ENCODE results near the gene SSRP1.
"Not testable (repeated sequence)": the region's sequence is repeated elsewhere in the genome, so short reads cannot be mapped to it uniquely, and the experiment has no call there.

SSRP1 gene

GRCh38 chr11:57361420-57361819, 25.7 kb upstream of the SSRP1 start:
- in situ Hi-C loops (cut with HindIII; ENCODE audit: low pct_ligation_motif_present, low pct_unique_long_range_greater_than_20kb, low sequenced_read_pairs); DNase-seq: not testable (repeated sequence)

DNA sequence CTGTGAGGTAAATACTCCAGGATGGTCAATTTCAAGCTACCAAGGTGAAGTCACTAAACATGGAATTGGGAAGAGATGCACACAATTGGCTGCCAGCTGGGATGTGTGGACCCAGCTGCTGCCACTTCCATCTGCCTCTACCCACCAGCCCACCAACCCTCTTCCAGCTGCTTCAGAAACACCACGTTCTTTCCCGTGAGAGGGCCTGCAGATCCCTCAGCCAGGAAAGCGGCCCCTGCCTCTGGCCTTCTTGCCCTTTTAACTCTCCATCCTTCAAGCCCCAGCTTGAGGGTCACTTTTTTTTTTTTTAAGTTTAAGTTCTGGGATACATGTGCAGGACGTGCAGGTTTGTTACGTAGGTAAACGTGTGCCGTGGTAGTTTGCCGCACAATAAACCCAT, 25.3 kb upstream of the SSRP1 start:
- in situ Hi-C loops (cut with HindIII; ENCODE audit: low pct_ligation_motif_present, low pct_unique_long_range_greater_than_20kb, low sequenced_read_pairs) = no loop called here
- no peak for DNase-seq

- DNase-seq = no peak
- in situ Hi-C loops (cut with HindIII; ENCODE audit: low pct_ligation_motif_present, low pct_unique_long_range_greater_than_20kb, low sequenced_read_pairs) = no loop called here
Measured at GRCh38 chr11:57359896-57360690, 24.4 kb upstream of the SSRP1 start.

DNA sequence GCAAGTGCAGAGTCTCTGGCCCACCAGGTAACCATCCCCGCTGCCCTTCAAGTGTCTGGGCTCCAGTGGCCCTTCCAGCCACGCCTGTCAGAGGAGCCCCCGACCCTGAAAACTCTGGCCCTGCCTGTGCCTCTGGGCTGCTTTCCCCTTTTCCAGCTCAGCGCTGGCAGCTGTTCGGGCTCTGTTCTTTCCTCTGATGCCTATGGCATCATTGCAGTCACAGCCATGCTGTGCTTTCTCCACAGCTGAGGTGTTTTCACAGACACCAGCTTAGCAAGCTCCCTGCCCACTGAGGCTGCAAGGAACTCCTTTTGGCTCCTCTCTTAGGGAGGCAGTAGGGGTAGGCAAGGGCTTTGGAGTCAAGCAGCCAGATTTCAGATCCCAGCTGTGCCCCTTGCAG, 23.7 kb upstream of the SSRP1 start:
- DNase-seq = no peak
- in situ Hi-C loops (cut with HindIII; ENCODE audit: low pct_ligation_motif_present, low pct_unique_long_range_greater_than_20kb, low sequenced_read_pairs) = no loop called here

DNA sequence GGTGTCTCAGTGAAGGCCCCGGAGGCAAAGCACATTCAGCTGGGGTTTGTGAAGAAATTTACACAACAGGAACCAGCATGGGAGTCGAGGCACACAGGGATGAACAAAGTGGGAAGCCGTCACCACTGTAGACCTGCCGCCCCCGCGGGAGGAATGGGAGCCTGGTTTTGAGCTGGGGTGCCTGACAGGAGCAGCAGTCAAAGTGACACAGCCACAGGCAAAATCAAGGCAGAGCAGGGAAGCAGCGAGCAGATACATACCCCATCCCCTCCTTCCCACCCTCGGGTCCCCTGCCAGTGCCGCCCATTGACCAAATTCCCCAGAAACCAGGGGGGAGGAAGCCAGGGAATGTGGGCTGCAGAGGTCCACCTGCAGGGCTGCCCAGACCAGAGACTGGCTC, 23.3 kb upstream of the SSRP1 start:
- in situ Hi-C loops (cut with HindIII; ENCODE audit: low pct_ligation_motif_present, low pct_unique_long_range_greater_than_20kb, low sequenced_read_pairs) = no loop called here
- no peak for DNase-seq

DNA sequence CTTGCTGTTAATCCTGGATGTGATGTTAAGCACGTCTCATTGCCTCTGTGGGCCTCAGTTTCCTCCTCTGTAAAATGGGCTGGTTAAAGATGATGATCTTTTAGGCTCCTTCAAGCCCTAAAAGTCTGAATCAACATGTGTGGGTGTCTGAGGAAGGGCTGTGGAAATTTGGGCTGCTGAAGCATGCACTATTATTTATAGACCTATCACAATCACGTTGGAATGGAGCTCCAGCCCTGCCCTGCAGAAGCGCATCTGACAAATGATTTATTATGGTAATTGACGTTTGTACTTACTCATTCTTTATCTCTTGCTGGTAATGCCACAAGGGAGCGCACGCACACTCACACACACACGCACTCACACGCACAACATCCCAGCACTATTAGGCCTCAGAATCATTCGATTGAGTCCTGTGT, 22.9 kb upstream of the SSRP1 start:
- in situ Hi-C loops (cut with HindIII; ENCODE audit: low pct_ligation_motif_present, low pct_unique_long_range_greater_than_20kb, low sequenced_read_pairs) = no loop called here
- DNase-seq = no peak

GRCh38 chr11:57357856-57358255, 22.2 kb upstream of the SSRP1 start:
- in situ Hi-C loops (cut with HindIII; ENCODE audit: low pct_ligation_motif_present, low pct_unique_long_range_greater_than_20kb, low sequenced_read_pairs) = no loop called here
- DNase-seq = no peak

- in situ Hi-C loops (cut with HindIII; ENCODE audit: low pct_ligation_motif_present, low pct_unique_long_range_greater_than_20kb, low sequenced_read_pairs) = no loop called here
- DNase-seq = no peak
Measured at GRCh38 chr11:57357310-57357709, 21.6 kb upstream of the SSRP1 start.

DNA sequence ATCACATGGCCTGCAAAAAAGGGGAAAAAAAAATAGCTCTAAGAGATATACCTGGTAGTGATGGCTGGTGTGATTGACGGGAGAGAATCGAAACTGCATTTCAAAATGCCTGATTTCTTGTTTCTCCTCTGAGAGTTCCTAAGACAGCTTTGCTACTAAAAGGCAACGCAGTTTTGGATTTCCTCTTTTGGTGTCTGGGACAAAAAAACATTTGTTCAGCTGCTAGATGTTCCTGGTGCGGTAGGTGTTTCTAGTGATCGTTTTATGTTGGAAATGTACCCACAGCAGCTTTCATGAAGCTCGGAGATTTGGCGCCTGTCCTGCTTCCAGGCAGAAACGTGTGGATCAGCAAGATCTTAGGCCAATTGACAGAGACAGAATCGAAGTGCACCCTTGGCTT, 20.6 kb upstream of the SSRP1 start:
- DNase-seq = no peak
- in situ Hi-C loops (cut with HindIII; ENCODE audit: low pct_ligation_motif_present, low pct_unique_long_range_greater_than_20kb, low sequenced_read_pairs) = no loop called here

GRCh38 chr11:57354699-57355098, 19.0 kb upstream of the SSRP1 start:
- in situ Hi-C loops (cut with HindIII; ENCODE audit: low pct_ligation_motif_present, low pct_unique_long_range_greater_than_20kb, low sequenced_read_pairs) = no loop called here
- no peak for DNase-seq

- DNase-seq = no peak
- in situ Hi-C loops (cut with HindIII; ENCODE audit: low pct_ligation_motif_present, low pct_unique_long_range_greater_than_20kb, low sequenced_read_pairs) = no loop called here
Measured at GRCh38 chr11:57353852-57354251, 18.2 kb upstream of the SSRP1 start.

DNA sequence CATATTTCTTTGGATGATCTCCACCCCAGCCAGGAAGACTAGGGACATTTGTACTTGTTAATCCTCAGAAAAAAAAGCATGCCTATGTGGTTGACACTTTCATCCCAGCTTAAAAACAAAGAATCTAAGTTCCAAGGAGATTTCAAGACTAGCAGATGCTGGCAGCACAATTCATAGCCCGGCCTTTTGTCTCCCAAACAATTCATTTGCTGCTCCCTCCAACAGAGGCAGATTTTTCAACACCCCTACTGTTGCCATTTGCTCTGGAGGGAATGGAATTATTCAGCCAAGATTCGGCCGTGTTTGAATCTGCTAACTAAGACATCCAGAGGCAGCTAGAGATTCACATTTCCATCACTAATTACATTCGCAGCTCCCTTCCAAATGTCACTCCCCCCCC, 17.8 kb upstream of the SSRP1 start:
- in situ Hi-C loops (cut with HindIII; ENCODE audit: low pct_ligation_motif_present, low pct_unique_long_range_greater_than_20kb, low sequenced_read_pairs) = no loop called here
- DNase-seq = no peak

DNA sequence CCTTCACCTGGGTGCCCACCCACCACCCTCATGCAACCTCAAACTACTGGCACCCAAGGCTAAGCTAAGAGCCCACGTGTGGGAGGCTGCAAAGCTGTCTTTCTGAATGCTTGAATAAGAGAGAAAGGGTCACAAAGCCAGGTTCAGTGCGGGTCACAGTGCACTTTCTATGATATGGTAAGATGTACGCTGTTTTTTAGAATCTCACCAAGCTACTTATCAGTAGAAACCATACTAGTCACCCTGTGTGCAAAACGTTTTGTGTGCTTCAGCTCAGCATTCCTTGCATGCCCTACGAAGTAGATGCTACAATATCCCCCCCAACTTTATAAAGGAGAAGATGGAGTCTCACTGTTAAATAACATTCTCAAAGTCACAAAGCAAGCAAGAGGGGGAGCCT, 17.3 kb upstream of the SSRP1 start:
- in situ Hi-C loops (cut with HindIII; ENCODE audit: low pct_ligation_motif_present, low pct_unique_long_range_greater_than_20kb, low sequenced_read_pairs) = no loop called here

DNA sequence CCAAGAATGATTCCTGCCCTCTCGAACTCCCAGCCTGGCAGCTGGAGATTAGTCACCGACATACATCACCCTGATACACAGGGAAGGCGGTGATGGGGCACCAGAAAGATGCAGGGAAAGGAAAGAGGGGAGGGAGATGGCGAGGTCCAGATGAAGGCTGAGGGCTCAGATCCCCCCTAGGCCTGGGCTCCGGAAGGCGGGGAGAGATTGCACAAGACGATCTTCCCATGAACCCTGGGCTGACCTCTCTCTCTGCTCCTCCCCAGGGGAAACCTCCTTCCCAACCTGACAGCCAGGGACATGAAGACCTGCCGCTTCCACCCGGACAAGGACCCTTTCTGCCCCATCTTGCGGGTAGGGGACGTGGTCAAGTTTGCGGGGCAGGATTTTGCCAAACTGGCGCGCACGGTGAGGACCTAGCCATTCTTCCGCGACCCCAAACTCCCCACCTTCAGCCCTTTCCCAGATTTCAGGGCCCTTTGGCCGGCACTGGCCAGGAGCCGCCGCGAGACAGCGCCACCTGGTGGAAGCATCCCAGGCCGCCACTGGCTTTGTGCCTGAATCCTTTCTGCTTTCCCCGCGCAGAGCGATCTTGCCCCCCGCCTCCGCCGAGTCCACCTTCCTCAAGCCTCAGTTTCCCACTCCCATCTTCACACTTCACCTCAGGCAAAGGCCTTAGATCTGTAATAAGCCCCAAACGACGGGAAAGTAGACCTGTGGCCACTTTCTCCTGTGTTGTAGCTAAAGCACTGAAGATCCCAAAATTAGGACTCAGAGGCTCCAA, 14.0 kb upstream of the SSRP1 start:
- DNase-seq = peak; percentile 40
- in situ Hi-C loops (cut with HindIII; ENCODE audit: low pct_ligation_motif_present, low pct_unique_long_range_greater_than_20kb, low sequenced_read_pairs) = no loop called here

More for the DNA sequence above, 17.3 kb upstream of the SSRP1 start:
- no peak for DNase-seq

GRCh38 chr11:57348636-57349313, 13.1 kb upstream of the SSRP1 start:
- DNase-seq = peak; percentile 28
- in situ Hi-C loops (cut with HindIII; ENCODE audit: low pct_ligation_motif_present, low pct_unique_long_range_greater_than_20kb, low sequenced_read_pairs) = no loop called here

- DNase-seq = no peak
- in situ Hi-C loops (cut with HindIII; ENCODE audit: low pct_ligation_motif_present, low pct_unique_long_range_greater_than_20kb, low sequenced_read_pairs) = no loop called here
Measured at GRCh38 chr11:57348052-57348451, 12.4 kb upstream of the SSRP1 start.

- in situ Hi-C loops (cut with HindIII; ENCODE audit: low pct_ligation_motif_present, low pct_unique_long_range_greater_than_20kb, low sequenced_read_pairs) = no loop called here
- DNase-seq = no peak
Measured at GRCh38 chr11:57347336-57347735, 11.6 kb upstream of the SSRP1 start.

DNA sequence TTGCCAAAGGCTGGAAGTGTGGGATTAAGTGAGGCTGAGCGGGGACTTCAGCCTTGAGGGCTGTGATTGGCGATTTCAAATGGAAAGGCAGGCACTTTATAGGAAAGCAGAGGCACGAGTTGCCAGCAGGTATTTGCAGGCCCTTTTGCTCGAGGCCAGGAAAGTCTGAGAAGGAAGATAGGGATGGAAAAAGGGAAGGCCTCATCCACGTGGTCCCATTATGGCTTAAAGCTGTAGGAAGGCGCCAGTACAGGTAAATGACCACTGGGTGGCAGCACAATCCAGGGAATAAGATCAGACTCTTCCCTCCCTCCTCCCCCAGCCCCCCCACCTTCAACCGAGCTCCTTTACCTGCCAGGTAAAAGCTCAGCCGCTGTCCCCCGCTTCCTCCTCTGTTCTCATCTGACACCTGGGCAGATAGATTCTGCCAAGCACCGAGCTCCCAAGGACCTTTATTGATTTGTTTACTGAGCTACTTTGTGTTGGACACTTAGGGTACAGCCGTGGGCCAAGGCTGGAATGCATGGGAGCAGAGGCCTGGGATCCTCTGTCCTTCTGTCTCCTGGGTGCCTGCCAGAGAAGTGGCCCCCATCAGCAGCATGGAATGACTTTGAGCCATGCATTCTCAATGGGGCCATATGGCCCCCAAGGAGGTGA, 10.0 kb upstream of the SSRP1 start:
- in situ Hi-C loops (cut with HindIII; ENCODE audit: low pct_ligation_motif_present, low pct_unique_long_range_greater_than_20kb, low sequenced_read_pairs) = no loop called here
- peak; percentile 64 for DNase-seq

DNA sequence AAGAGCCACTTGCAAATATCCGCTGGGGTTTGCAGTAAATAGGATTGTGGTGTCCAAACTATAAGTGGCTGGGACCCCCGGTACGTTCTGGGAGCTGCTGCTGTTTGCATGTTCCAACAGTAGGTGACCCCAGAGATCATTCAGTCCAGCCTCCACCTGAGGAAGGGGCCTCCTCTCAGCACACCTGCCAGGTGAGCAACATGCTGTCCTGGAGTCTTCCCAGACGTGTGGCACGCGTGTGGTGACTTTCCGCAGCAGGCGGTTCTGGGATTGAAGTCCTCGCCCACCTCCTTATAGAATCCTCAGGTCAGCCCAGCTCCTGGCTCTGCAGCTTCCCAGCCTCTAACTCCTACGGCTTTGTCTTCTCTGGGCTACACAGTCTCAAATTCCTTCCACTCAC, 9.1 kb upstream of the SSRP1 start:
- in situ Hi-C loops (cut with HindIII; ENCODE audit: low pct_ligation_motif_present, low pct_unique_long_range_greater_than_20kb, low sequenced_read_pairs) = no loop called here
- DNase-seq = no peak

All from ACHN (cell line).